ENCODE measurements around the gene ITPR1.
A peak's percentile ranks its signal among the peaks of the same experiment; 100 is the strongest.

The ITPR1 gene

GRCh38 chr3:4722103-4722502 is 229.0 kb downstream of the ITPR1 start:
- peak; percentile 68 for DNase-seq

GRCh38 chr3:4724051-4724629 is 231.0 kb downstream of the ITPR1 start:
- DNase-seq = no peak

- no peak for DNase-seq
Observed at GRCh38 chr3:4726549-4726948, 233.4 kb downstream of the ITPR1 start.

GRCh38 chr3:4729061-4729973 is 236.2 kb downstream of the ITPR1 start:
- DNase-seq = no peak

- no peak for DNase-seq
Observed at GRCh38 chr3:4730719-4731118, 237.6 kb downstream of the ITPR1 start.

GRCh38 chr3:4731543-4732111 is 238.5 kb downstream of the ITPR1 start:
- no peak for DNase-seq

- no peak for DNase-seq
Observed at GRCh38 chr3:4732925-4733324, 239.8 kb downstream of the ITPR1 start.

- no peak for DNase-seq
Observed at GRCh38 chr3:4734454-4734853, 241.3 kb downstream of the ITPR1 start.

- DNase-seq = no peak
Observed at GRCh38 chr3:4735243-4735642, 242.1 kb downstream of the ITPR1 start.

- no peak for DNase-seq
Observed at GRCh38 chr3:4736284-4736861, 243.2 kb downstream of the ITPR1 start.

- peak; percentile 56 for DNase-seq
Observed at GRCh38 chr3:4738737-4739274, 245.7 kb downstream of the ITPR1 start.

- no peak for DNase-seq
Observed at GRCh38 chr3:4739289-4740236, 246.4 kb downstream of the ITPR1 start.

GRCh38 chr3:4740397-4741105 is 247.4 kb downstream of the ITPR1 start:
- no peak for DNase-seq

- DNase-seq = no peak
Observed at GRCh38 chr3:4741106-4741403, 247.9 kb downstream of the ITPR1 start.

GRCh38 chr3:4741404-4742307 is 248.5 kb downstream of the ITPR1 start:
- peak; percentile 89 for DNase-seq

- no peak for DNase-seq
Observed at GRCh38 chr3:4742359-4742758, 249.2 kb downstream of the ITPR1 start.

- no peak for DNase-seq
Observed at GRCh38 chr3:4743371-4743770, 250.2 kb downstream of the ITPR1 start.

- peak; percentile 66 for DNase-seq
Observed at GRCh38 chr3:4744405-4745234, 251.5 kb downstream of the ITPR1 start.

- no peak for DNase-seq
Observed at GRCh38 chr3:4745235-4745610, 252.1 kb downstream of the ITPR1 start.

Measured in fibroblast of skin of scalp (primary cell).